HG03378 (cell line): ENCODE data around the gene DLGAP4.

ENCODE experiments used
- ATAC-seq: cut with Tn5 transposase; IDR thresholded peaks from one replicate; pipeline ENCODE4 v1.9.1; 2021; ENCODE audit warnings: mild to moderate bottlenecking, moderate library complexity; ENCODE audit not compliant: unreplicated experiment

The DLGAP4 gene

DNA sequence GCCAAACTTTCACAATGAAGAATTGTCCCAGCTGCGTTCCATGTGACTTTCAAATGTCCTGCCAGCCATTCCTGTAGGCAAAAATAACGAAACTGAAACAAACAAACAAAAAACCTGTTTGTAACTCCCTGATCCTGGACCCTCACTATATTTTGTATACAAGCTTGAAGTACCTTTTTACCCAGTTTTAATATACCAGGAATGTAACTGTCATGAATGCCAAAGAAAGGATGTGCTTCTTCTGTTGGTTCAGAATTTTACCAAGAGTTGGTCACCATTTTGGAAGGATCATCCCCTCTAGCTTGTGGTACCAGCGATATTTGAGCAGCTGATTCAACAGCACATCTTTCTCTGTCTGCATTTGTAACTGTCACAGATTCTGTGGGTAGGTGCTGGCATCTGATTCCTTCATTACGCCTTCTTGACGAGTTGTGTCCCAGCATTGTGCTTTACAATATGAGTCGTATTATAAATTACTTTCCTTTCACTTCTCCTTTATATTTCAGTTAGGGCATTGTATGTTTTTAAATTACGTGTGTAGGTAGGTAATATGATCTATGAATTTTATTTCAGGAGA lies 93.9 kb downstream of the DLGAP4 start:
- ATAC-seq = no peak

DNA sequence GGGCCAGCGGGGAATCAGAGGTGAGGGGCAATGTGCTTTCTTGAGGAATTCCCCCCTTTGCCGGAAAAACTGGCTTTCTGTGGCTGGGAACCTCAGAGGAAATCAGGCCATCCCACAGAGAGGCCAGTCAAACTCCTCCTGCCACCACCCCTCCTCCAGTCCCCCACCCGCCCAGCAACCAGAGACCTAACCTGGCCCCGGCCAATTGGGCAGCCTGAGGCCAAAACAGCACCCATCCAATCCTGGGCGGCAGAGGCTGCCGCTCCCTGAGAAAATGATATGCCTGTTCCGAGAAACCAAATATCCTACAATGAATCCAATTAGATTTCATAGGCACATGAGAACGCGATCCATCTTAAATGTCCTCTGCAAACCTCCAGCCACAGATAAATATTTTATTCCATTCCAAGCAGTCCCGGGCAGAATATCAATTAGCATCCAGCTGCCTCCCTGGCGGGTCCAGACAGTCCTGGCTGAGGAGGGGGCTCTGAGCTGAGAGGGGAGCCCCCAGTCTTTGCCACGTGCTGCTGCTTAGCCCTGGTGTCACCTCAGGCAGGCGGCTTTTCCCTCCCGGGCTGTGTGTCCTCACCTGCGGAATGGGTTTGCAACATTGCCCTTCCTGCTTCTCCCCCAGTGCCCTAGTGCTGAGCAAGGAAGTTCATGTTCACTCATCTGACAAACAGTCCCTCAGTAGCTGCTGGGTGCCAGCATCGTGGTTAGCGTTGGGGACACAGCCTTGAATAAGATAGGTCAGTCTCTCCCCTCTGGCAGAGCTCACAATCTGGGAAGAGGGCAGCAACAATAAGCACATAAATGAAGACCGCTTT lies 95.0 kb downstream of the DLGAP4 start:
- no peak for ATAC-seq

DNA sequence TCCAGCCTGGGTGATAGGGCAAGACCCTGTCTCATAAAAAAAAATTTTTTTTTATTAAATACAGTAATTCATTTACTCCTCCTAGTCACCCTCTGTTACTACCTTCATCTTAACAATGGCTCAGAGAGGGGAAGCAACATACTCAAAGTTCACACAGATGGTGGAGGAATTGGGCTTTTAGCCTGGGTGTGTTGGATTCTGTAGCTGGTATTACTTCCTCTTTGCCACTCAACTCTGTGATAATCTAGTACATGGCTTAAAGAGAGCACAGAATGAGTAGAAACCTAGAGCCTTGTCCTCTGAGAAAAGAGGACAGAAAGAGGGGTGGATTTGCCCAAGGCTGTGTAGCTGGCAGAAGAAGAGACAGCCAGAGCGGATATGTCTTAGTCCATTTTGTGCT lies 96.6 kb downstream of the DLGAP4 start:
- ATAC-seq = no peak

- no peak for ATAC-seq
These were observed 98.4 kb downstream of the DLGAP4 start for GRCh38 chr20:36404435-36404978.

DNA sequence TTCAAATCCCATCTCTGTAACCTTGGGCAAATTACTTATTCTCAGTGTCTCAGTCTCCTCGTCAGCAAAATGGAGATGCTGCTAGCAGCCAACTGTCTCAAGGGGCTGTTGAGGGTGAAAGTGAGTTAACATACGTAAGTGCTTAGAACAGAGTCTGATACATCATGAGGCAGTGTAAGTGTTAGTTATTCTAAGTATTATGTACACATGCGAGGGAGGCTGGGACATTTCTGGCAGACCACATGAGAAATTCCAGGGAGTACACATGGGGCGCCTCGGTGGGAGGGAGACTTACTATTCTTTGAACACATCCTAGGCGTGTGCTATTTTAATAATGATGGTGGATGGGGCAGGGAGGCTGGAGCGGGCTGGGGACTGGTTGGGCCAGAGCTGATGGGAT lies 99.1 kb downstream of the DLGAP4 start:
- ATAC-seq = no peak

DNA sequence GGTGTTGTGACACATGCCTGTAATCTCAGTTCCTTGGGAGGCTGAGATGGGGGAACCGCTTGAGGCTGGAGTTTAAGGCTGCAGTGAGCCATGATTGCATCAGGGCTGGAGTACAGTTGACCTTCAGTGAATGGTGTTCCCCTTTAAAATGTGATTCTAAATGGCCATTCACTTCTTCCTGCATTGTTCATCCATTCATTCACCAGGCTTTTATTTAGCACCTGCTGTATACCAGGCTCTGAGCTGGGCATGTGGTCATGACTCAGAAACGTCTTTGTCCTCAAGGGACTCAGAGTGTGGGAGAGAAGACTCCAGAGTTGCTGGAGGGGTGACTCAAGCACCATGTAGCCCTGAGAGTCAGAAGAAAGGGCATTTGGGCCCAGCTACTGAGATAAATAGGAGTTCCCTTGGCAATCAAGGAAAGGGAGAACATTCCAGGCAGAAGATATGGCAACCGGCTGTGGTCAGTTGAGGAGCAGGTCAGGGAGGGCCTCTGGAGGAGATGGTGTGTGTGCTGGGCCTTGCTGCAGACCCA lies 101.1 kb downstream of the DLGAP4 start:
- no peak for ATAC-seq

DNA sequence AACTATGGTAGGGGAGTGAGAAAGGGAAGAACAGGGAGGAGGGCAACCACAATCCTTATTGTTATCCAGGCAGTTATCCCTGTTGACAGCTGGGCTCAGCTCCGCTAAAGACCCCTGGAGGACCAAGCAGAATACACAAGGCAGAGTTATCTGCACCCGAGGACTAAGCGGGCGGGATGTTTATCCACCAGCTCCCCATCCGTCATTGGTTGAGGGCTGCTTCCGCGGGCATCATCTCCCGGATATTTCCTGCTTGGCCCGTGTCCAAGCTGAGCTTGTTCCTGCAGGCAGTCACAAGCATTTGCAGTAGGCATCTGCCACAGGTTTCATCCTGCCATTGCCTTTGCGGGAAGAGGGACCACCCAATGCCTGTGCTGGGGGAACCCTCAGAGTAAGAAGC lies 102.1 kb downstream of the DLGAP4 start:
- ATAC-seq = no peak

DNA sequence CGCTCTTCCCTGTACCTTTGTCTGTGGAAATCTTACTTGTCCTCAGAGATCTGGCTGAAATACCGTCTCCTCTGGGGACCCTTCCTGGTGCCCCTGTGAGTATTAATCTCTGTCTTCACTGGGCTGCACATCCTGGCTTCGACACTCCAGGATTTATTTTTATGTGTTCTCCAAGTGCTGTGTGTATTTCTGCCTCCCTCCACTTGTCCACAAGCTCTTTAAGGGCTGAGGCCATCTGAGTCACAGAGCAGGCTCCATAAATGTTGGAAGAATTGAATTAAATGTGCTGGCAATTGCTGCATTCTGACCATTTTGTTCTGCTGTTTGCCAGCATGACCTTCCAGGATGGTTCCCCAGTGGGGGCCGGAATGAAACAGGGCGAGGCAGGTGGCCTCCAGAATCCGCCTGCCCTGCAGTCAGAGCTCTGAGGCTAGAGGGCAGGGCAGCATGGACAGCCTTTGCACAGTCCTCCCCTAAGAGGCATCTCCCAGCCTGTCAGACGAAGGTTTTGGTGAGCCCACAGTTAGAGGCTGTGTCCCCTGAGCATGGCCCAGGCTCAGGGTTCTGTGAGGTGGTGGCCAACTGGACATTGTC lies 105.8 kb downstream of the DLGAP4 start:
- no peak for ATAC-seq

GRCh38 chr20:36415475-36416002 lies 109.4 kb downstream of the DLGAP4 start:
- no peak for ATAC-seq

GRCh38 chr20:36418711-36419110 lies 112.6 kb downstream of the DLGAP4 start:
- ATAC-seq = no peak

DNA sequence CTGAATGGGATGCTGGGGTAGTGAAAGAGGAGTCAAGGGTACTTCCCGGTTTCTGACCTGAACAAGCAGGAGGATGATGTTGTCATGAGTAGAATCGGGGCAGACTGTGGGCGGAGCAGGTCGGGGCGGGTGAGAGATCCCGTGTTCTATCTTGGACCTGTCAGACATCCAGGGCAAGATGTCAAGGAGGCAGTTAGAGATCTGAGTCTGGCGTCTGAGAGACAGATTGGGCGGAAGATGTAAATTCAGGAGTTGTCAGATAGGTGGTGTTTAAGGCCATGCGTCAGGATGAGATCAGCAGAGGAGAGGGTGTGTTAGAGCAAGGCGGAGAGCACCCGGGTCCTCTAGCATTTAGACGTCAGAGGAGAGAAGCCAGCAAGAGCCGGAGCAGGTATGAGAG lies 115.5 kb downstream of the DLGAP4 start:
- no peak for ATAC-seq

- no peak for ATAC-seq
These were observed 118.2 kb downstream of the DLGAP4 start for GRCh38 chr20:36424314-36424713.

DNA sequence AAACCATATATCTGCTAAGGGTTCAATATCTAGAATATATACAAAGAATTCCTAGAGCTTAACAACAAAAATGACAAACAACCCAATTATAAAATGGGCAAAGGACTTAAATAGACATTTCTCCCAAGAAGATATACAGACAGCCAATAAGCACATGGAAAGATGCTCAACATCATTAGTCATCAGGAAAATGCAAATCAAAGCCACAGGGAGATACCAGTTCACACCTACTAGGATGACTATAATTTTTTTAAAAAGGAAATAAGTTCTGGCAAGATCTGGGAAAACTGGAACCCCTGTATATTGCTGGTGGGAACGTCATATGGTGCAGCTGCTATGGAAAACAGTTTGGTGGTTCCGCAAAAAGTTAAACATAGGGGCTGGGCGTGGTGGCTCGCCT lies 119.0 kb downstream of the DLGAP4 start:
- no peak for ATAC-seq

DNA sequence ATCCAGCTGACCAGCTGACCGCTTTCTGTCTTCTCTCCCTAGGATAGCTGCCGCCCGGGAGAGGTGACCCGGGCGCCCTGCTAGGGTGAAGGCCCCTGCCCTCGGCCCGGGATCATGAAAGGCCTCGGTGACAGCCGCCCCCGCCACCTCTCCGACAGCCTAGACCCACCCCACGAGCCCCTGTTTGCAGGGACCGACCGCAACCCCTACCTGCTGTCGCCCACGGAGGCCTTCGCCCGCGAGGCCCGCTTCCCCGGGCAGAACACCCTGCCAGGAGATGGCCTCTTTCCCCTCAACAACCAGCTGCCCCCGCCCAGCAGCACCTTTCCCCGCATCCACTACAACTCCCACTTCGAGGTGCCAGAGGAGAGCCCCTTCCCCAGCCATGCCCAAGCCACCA lies 125.5 kb downstream of the DLGAP4 start:
- ATAC-seq = no peak

DNA sequence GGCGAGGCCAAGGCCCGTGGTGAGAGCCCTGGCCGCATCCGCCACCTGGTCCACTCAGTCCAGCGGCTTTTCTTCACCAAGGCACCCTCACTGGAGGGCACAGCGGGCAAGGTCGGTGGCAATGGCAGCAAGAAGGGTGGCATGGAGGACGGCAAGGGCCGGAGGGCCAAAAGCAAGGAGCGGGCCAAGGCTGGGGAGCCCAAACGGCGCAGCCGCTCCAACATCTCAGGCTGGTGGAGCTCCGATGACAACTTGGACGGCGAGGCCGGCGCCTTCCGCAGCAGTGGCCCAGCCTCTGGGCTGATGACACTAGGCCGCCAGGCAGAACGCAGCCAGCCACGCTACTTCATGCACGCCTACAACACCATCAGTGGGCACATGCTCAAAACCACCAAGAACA lies 126.0 kb downstream of the DLGAP4 start:
- no peak for ATAC-seq

DNA sequence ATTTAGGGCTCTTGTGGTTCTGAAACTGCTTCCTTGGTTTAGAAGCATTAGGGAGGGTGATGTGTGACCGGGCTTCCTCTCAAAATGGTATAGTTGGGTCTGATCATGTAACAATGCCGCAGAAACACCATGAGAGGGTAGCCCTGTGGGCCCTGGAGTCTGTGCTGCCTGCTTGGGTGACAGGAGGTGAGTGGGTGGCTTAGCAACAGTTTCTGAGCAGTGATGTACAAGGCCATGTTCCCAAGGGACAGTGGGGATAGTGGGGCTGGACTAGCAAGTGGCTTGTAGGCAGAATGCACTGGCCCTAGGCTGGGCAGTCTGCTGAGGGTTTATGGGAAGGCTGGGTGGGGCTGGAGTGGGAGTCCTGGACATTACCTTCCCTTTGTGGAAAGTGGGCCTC lies 128.2 kb downstream of the DLGAP4 start:
- no peak for ATAC-seq

GRCh38 chr20:36435124-36435523 lies 129.0 kb downstream of the DLGAP4 start:
- ATAC-seq = no peak

DNA sequence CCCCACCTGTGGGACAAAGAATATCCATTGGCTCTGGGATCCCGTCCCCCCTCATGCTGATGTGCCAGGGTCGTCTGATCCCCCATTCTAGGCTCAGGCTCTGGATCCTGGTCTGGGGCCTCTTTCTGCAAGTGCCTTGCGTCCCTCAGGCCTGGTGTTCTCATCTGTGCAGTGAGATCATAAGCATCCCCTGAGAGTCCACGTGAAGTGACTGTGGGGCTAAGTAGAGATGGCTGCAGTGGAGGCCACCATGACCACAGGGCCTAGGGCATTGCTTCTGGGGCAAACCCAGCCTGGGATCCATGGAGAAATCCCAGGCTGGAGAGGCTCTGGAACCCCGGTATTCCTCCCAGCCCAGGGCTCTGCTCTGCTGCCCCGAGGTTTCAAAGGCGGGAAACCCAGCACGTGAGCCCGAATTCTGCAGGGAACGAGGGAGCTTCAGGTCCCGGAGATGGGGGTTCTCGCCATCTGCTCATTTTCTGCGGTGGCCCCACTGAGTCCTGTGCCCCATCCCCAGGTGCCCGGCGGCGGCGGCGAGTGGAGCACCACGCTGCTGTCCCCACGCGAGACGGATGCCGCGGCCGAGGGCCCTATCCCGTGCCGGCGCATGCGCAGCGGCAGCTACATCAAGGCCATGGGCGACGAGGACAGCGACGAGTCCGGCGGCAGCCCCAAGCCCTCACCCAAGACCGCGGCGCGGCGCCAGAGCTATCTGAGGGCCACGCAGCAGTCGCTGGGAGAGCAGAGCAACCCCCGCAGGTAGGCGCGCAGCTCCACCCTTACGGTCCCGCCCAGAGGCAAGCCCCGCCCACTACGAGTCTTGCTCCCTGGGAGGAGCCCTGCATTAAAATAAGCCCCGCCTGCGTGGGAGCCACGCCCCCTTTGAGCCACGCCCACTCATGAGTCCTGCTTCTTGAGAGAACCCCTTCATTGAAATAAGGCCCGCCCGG lies 129.7 kb downstream of the DLGAP4 start:
- no peak for ATAC-seq

DNA sequence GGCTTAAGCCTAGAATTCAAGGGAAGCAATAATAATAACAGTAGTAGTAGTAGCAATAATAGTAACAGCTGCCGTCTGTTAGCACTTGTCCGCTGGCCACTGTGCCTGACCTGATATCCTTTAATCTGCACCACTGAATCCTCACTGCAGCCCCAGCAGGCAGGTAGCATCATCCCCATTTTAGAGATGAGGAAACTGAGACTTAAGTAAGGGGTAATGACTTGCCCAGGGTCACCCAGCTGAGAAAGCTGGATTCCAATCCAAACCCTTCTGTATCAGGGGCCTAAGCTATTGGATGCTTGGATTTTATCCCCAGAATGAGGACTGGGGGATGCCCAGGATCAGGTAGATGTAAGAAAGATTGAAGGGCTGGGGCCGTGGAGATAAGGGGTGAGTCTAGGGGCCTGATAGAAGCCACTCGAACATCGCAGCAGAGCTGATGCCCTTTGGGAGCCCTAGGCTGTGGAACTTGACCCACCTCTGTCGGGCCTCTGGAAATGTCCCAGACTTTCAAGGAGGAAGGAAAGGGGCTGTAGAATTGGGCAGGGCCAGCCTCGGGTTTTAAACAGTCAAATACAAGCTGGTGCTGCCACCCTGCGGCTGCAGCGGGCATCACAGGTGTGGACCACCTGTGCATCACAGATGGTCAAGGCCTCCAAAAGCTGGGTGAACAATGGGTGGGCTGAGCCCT lies 133.0 kb downstream of the DLGAP4 start:
- no peak for ATAC-seq

- no peak for ATAC-seq
These were observed 133.6 kb downstream of the DLGAP4 start for GRCh38 chr20:36439731-36440072.
